H9 (cell line): ENCODE measurements around the gene CCDC3. TPM values are rescaled to one million over a fixed set of nuclear protein-coding genes. Genes with fewer than 3 reads are reported as not detected.

Experiments used
- DNase-seq: peaks from one replicate; pipeline ENCODE4 v3.0.0-alpha.2; 2017
- H2AFZ ChIP-seq: one replicate; pipeline ENCODE4 v1.6.1; 2013; ENCODE audit warnings: mild to moderate bottlenecking, low read length, control low read depth, moderate library complexity
- H2AK5ac ChIP-seq: 2 replicates; pipeline ENCODE4 v1.6.1; 2013; ENCODE audit warnings: low read length, control low read depth, mixed read lengths; ENCODE audit not compliant: insufficient read length
- H2BK120ac ChIP-seq: one replicate; pipeline ENCODE4 v1.6.1; 2013; ENCODE audit warnings: low read depth, mild to moderate bottlenecking, low read length, control low read depth, inconsistent platforms; ENCODE audit not compliant: poor library complexity, severe bottlenecking
- H2BK12ac ChIP-seq: 2 replicates; pipeline ENCODE4 v1.6.1; 2013; ENCODE audit warnings: low read length, control low read depth, mixed read lengths, low read depth; ENCODE audit not compliant: insufficient read length
- H2BK15ac ChIP-seq: 2 replicates; pipeline ENCODE4 v1.6.1; 2013; ENCODE audit warnings: low read depth, low read length, control low read depth
- H2BK20ac ChIP-seq: one replicate; pipeline ENCODE4 v1.6.1; 2013; ENCODE audit warnings: low read depth, mild to moderate bottlenecking, low read length, control low read depth, inconsistent platforms; ENCODE audit not compliant: poor library complexity, severe bottlenecking
- H2BK5ac ChIP-seq: 2 replicates; pipeline ENCODE4 v1.6.1; 2013; ENCODE audit warnings: low read length, control low read depth, mixed read lengths; ENCODE audit not compliant: insufficient read length
- H3K14ac ChIP-seq: 2 replicates; pipeline ENCODE4 v1.6.1; 2013; ENCODE audit warnings: low read length, control low read depth; ENCODE audit not compliant: insufficient read depth
- H3K18ac ChIP-seq: 2 replicates; pipeline ENCODE4 v1.6.1; 2013; ENCODE audit warnings: low read depth, mild to moderate bottlenecking, mixed read lengths, low read length, control low read depth; ENCODE audit not compliant: insufficient read length
- H3K23ac ChIP-seq: 2 replicates; pipeline ENCODE4 v1.6.1; 2013; ENCODE audit warnings: low read length, control low read depth, mixed read lengths, low read depth; ENCODE audit not compliant: insufficient read length
- H3K23me2 ChIP-seq: 2 replicates; pipeline ENCODE4 v1.6.1; 2013; ENCODE audit warnings: low read depth, mild to moderate bottlenecking, mixed read lengths, low read length, control low read depth; ENCODE audit not compliant: insufficient read length, poor library complexity, severe bottlenecking
- H3K27ac ChIP-seq: 2 replicates; pipeline ENCODE4 v1.5.1; 2013; ENCODE audit warnings: low read length, control low read depth, mixed read lengths, low read depth; ENCODE audit not compliant: insufficient read length
- H3K27me3 ChIP-seq: 2 replicates; pipeline ENCODE4 v1.6.1; 2013; ENCODE audit warnings: low read length, control low read depth, inconsistent platforms; ENCODE audit not compliant: insufficient read depth
- H3K4ac ChIP-seq: 2 replicates; pipeline ENCODE4 v1.6.1; 2013; ENCODE audit warnings: low read depth, mild to moderate bottlenecking, control low read depth, inconsistent platforms, low read length, moderate library complexity
- H3K4me1 ChIP-seq: 2 replicates; pipeline ENCODE4 v1.6.1; 2013; ENCODE audit warnings: low read length, control low read depth, inconsistent platforms; ENCODE audit not compliant: insufficient read depth
- H3K4me2 ChIP-seq: 2 replicates; pipeline ENCODE4 v1.6.1; 2013; ENCODE audit warnings: low read length, control low read depth, mixed read lengths; ENCODE audit not compliant: insufficient read length, insufficient read depth
- H3K56ac ChIP-seq: 2 replicates; pipeline ENCODE4 v1.6.1; 2013; ENCODE audit warnings: low read depth, mild to moderate bottlenecking, mixed read lengths, low read length, control low read depth; ENCODE audit not compliant: insufficient read length
- H3K79me1 ChIP-seq: 2 replicates; pipeline ENCODE4 v1.6.1; 2013; ENCODE audit warnings: low read depth, mild to moderate bottlenecking, moderate library complexity, low read length, control low read depth, inconsistent platforms; ENCODE audit not compliant: insufficient read depth, poor library complexity, severe bottlenecking
- H3K79me2 ChIP-seq: 2 replicates; pipeline ENCODE4 v1.6.1; 2013; ENCODE audit warnings: low read length, control low read depth, inconsistent platforms; ENCODE audit not compliant: insufficient read depth
- H3K9ac ChIP-seq: 2 replicates; pipeline ENCODE4 v1.6.1; 2013; ENCODE audit warnings: low read length, control low read depth, mixed read lengths; ENCODE audit not compliant: insufficient read length; ENCODE audit errors: extremely low read depth
- H3K9me3 ChIP-seq: one replicate; pipeline ENCODE4 v1.6.1; 2013; ENCODE audit warnings: low read depth, low read length, inconsistent platforms; ENCODE audit not compliant: control insufficient read depth
- H3T11ph ChIP-seq: one replicate; pipeline ENCODE4 v1.6.1; 2013; ENCODE audit warnings: mild to moderate bottlenecking, low read length, control low read depth, inconsistent platforms
- H4K20me1 ChIP-seq: one replicate; pipeline ENCODE4 v1.6.1; 2013; ENCODE audit not compliant: control insufficient read depth, insufficient read length, insufficient read depth
- H4K5ac ChIP-seq: 2 replicates; pipeline ENCODE4 v1.6.1; 2013; ENCODE audit warnings: low read depth, mild to moderate bottlenecking, mixed read lengths, low read length, control low read depth; ENCODE audit not compliant: insufficient read length
- H4K8ac ChIP-seq: replicated peaks from 2 replicates; pipeline ENCODE4 v1.6.1; 2013; ENCODE audit warnings: low read length, control low read depth, mixed read lengths, low read depth; ENCODE audit not compliant: insufficient read length
- H4K91ac ChIP-seq: 2 replicates; pipeline ENCODE4 v1.6.1; 2013; ENCODE audit warnings: low read depth, mild to moderate bottlenecking, moderate library complexity, mixed read lengths, low read length, control low read depth; ENCODE audit not compliant: insufficient read length
- H3K27ac Mint-ChIP-seq, 3 experiments: 2 replicates in 2 of 3; 3 replicates in 1 of 3; pipeline ENCODE4 v1.8.0; 2020 to 2021; ENCODE audit warnings: mixed read lengths in 3 of 3, mild to moderate bottlenecking in 1 of 3, moderate library complexity in 1 of 3
- H3K27me3 Mint-ChIP-seq: 2 replicates; pipeline ENCODE4 v1.8.0; 2021; ENCODE audit warnings: low read depth, mild to moderate bottlenecking, moderate library complexity, mixed read lengths
- H3K36me3 Mint-ChIP-seq, 3 experiments: 2 replicates in 2 of 3; 3 replicates in 1 of 3; pipeline ENCODE4 v1.8.0; 2020 to 2021; ENCODE audit warnings: low read depth in 3 of 3, mixed read lengths in 3 of 3; ENCODE audit not compliant: insufficient read depth in 1 of 3
- H3K4me1 Mint-ChIP-seq, 2 experiments: 2 replicates each; pipeline ENCODE4 v1.8.0; 2020; ENCODE audit warnings: mixed read lengths in 2 of 2
- H3K4me3 Mint-ChIP-seq, 2 experiments: 2 replicates in 1 of 2; 3 replicates in 1 of 2; pipeline ENCODE4 v1.8.0; 2020 to 2021; ENCODE audit warnings: mild to moderate bottlenecking in 2 of 2, mixed read lengths in 2 of 2, moderate library complexity in 1 of 2
- H3K9me3 Mint-ChIP-seq, 2 experiments: 2 replicates in 1 of 2; 3 replicates in 1 of 2; pipeline ENCODE4 v1.8.0; 2020; ENCODE audit warnings: mild to moderate bottlenecking in 2 of 2, mixed read lengths in 2 of 2, moderate library complexity in 1 of 2
- WGBS: extraction: QIAGEN DNeasy Blood & Tissue Kit; methylation state at CpG from one replicate; pipeline ENCODE4 v1.1.7; 2013; ENCODE audit warnings: missing lambda C conversion rate, low lambda C conversion rate, mixed read lengths; ENCODE audit not compliant: insufficient read length; ENCODE audit errors: extremely low coverage; 5-methylcytosine and 5-hydroxymethylcytosine counted together
- total RNA-seq: library from RNA; stranded (reverse); gene quantifications from 2 replicates; pipeline ENCODE4 v1.2.1, GENCODE V29; 2021
- TF ChIP-seq, protein P1 (sequence below): fragments of 200-600 bp; sonication (generic); conservative IDR thresholded peaks from 3 replicates; pipeline ENCODE4 v1.8.0; 2021; ENCODE audit warnings: antibody characterized with exemption, mild to moderate bottlenecking

The CCDC3 gene
- total RNA-seq, 1 experiment from 2014 or later: 2.3 TPM

GRCh38 chr10:12915637-12916168 is 85.8 kb downstream of the CCDC3 start:
- Histone ChIP-seq H4K91ac (no peak overlapping the region), H2BK20ac (no peak overlapping the region), H3K27ac (no peak overlapping the region), H3K4ac (no peak overlapping the region), H3K56ac (no peak overlapping the region), H4K20me1 (no peaks in the 10 kb centered on the region), H3K18ac (no peak overlapping the region), H3K4me1 (no peaks in the 10 kb centered on the region), H3K4me2 (no peak overlapping the region), H4K8ac (no peak overlapping the region), H3K9me3 (no peaks in the 10 kb centered on the region), H2BK5ac (no peak overlapping the region), H2BK120ac (no peak overlapping the region), H3K14ac (no peak overlapping the region), H3K23me2 (no peaks in the 10 kb centered on the region), H3K9ac (no peak overlapping the region), H3K79me2 (no peaks in the 10 kb centered on the region), H2AK5ac (no peak overlapping the region), H3K23ac (no peak overlapping the region), H2AFZ (no peak overlapping the region), H3T11ph (no peak overlapping the region), H2BK15ac (no peak overlapping the region), H2BK12ac (no peak overlapping the region), H4K5ac (no peak overlapping the region), H3K27me3 (no peaks in the 10 kb centered on the region), H3K79me1 (no peaks in the 10 kb centered on the region)
- DNase-seq: no peak
- Mint-ChIP-seq H3K36me3 (no peaks in the 10 kb centered on the region), H3K27ac (no peak overlapping the region), H3K4me3 (no peak overlapping the region), H3K9me3 (no peaks in the 10 kb centered on the region), H3K4me1 (no peaks in the 10 kb centered on the region), H3K27me3 (no peaks in the 10 kb centered on the region; the same call in 1 of the 2 replicates)
- no CpG with 5 or more reads among the region's 3 CpGs for WGBS
- TF ChIP-seq, protein P1, sequence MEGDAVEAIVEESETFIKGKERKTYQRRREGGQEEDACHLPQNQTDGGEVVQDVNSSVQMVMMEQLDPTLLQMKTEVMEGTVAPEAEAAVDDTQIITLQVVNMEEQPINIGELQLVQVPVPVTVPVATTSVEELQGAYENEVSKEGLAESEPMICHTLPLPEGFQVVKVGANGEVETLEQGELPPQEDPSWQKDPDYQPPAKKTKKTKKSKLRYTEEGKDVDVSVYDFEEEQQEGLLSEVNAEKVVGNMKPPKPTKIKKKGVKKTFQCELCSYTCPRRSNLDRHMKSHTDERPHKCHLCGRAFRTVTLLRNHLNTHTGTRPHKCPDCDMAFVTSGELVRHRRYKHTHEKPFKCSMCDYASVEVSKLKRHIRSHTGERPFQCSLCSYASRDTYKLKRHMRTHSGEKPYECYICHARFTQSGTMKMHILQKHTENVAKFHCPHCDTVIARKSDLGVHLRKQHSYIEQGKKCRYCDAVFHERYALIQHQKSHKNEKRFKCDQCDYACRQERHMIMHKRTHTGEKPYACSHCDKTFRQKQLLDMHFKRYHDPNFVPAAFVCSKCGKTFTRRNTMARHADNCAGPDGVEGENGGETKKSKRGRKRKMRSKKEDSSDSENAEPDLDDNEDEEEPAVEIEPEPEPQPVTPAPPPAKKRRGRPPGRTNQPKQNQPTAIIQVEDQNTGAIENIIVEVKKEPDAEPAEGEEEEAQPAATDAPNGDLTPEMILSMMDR: no peak
